ENCODE measurements around the gene EXOSC5. TPM values are rescaled to one million over a fixed set of nuclear protein-coding genes. Genes with fewer than 3 reads are reported as not detected.
"Not testable (repeated sequence)": the region's sequence is repeated elsewhere in the genome, so short reads cannot be mapped to it uniquely, and the experiment has no call there.

EXOSC5 gene
- total RNA-seq, 1 donor from 2014 or later: 37.6 TPM

DNA sequence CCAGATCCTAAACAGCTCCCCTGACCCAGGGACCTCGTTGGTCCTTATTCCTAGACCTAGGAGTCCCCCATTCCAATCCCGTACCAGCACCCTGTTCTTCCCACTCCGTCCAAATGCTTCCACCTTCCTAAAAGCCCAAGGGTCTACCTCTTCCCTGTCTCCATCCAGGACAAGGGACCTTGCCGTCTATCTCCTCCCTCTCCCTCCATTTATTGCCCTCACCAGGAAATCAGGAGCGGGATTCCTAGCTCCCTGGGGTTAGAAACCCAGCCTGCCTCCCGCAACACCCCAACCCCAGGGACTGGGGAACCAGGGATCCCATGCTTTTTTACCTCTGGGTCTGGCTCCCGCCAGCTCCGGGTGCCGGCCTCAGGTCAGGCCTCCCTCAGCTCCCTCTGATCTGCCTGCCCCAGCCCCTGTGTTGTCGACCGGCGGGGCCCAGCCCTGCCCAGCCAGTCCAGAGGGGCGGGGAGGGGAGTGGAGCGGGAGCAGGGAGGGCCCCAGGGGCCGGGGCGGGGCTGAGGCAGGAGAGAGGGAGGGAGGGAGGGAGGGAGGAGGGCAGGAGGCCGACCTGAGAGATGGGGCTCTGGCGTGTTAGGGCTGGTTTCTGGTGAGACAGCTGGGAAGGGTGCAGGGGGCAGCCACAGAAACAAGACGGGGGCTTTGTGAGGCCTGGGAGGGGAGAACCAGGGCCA lies 29.9 kb upstream of the EXOSC5 start, which contains the start of gene B3GNT8:
B3GNT8 (minus strand) TSS at position 423 of the 695 bp plus-strand sequence. CDS start 596 bp downstream, outside the sequence.
- intact Hi-C loops (cut with micrococcal nuclease): no loop called here

DNA sequence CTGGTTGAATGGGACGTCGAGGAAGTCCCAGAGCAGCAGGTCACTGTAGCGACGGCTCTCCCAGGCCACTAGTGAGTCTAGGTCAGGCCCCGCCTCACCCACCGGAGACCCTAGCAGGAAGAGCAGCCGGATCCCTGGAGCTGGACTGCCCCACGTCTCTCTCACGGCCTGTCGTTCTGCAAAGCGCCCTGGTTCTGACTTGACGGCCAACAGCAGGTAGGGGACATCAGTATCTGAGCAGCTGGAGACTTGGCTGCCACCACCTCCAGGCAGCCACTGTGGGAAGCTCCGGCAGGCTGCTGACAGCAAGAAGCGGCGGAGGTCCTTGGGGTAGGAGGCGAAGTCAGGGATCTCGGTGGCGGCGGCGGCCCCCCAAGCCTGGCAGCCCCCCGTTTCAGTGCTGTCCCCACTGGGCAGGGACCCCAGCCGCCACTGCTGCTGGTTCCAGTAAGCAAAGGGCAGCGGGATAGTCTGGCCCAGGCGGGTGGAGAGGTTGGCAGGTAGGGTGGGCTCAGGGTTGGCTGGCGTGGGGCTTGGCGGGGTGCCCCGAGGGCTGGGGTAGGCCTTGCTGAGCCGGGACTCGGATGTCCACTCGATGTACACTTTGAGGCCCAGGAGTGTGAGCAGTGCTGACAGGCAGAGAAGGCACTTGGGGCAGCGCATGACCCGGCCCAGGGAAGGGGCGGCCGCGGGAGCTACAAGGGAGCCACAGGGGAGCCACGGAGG lies 29.1 kb upstream of the EXOSC5 start:
- intact Hi-C loops (cut with micrococcal nuclease): no loop called here

DNA sequence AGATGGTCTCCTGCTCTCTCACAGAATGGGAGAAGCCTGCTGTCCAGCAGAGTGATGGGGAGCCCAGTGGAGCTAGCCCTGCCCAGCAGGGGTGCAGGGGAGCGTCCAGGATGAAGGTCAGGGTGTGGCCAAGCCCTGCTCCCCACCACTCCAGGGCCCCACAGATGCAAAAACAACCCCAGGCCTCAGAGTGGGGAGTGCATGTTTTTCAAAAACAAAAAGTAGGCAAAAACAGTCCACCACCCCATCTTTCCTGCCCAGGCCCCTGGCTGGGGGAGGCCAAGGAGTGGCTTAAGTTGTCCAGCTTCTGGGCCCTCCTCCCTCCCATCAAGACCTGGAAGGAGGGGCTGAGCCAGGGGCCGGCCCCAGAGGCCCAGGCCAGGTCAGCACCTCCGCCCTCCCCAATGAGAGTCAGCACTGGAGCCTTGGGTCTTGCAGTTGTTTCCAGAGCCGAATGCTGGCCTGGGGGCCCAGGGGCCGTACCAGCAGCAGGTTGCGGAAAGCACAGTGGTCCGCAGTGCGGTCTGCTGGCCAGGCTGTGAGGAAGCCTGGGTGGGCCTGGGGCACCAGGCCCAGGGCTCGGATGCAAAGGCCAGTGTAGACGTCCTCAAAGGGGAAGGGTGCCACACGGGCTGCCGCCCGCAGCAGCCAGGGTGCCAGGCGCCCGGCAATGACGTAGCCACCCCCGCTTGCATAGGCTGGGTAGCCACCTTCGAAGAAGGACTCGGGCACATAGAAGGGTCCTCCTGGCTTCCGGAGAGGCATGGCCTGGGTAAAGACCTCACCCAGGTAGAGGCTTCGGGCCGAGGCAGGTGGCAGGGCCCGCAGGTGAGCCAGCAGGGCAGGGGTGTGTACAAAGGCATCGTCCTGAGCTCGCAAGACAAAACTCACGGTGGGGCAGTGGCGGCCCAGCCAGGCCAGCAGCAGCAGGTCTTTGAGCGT lies 28.3 kb upstream of the EXOSC5 start:
- intact Hi-C loops (cut with micrococcal nuclease): no loop called here

DNA sequence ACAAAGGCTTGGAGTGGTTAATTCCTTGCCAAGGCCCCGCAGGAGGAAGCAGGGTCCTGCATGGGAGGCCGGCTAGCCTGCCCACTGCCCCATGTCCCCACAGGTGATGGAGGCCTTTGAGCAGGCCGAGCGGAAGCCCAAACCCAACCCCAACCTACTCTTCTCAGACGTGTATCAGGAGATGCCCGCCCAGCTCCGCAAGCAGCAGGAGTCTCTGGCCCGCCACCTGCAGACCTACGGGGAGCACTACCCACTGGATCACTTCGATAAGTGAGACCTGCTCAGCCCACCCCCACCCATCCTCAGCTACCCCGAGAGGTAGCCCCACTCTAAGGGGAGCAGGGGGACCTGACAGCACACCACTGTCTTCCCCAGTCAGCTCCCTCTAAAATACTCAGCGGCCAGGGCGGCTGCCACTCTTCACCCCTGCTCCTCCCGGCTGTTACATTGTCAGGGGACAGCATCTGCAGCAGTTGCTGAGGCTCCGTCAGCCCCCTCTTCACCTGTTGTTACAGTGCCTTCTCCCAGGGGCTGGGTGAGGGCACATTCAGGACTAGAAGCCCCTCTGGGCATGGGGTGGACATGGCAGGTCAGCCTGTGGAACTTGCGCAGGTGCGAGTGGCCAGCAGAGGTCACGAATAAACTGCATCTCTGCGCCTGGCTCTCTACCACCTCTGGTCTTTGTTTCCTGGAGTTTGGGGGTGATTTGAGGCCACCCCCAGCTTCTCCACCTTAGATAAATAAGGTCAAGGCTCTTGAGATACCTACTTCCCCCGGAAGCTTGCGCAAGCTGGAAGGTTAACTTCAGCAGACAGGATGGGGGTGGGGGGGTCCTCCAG lies 27.4 kb upstream of the EXOSC5 start:
- intact Hi-C loops (cut with micrococcal nuclease): no loop called here

DNA sequence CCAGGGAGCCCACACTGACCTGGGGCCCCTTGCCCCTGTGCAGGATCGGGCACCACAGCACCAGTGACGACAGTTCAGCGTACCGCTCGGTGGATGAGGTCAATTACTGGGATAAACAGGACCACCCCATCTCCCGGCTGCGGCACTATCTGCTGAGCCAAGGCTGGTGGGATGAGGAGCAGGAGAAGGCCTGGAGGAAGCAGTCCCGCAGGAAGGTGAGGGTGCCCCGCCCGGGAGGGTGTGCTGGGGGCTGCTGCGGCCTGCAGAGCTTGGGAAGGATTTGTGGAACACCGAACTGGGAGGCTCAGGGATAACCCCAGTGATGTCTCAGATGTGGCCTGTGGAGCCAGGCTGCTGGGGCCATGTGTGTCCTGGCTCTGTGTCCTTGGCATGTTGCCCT lies 25.8 kb upstream of the EXOSC5 start:
- intact Hi-C loops (cut with micrococcal nuclease): no loop called here

DNA sequence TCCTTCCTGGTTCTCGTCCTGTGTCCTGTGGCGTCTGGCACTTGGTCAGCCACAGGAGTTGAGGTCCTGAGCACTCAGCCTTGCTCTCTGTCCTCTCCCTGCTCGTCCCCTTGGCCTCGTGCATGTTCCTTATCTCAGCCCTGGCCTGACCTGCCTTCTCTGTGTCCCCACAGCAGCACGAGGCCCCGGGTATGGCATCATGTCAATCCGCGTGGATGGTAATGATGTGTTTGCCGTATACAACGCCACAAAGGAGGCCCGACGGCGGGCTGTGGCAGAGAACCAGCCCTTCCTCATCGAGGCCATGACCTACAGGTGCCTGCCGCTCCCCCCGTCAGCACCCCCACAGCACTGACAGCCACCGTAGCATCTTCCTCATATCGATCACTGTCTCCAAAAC lies 25.3 kb upstream of the EXOSC5 start:
- intact Hi-C loops (cut with micrococcal nuclease): no loop called here

DNA sequence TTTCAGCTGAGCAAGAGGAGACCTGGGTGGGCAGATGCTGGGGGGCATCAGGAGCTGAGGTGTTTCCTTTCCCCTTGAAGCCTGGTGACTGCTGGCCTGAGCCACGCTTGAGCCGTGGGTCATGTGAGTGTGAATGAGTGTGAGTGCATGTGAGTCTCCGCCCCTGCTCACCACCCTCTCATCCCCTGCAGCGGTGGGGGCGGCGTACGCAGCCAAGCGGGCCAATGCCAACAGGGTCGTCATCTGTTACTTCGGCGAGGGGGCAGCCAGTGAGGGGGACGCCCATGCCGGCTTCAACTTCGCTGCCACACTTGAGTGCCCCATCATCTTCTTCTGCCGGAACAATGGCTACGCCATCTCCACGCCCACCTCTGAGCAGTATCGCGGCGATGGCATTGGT lies 24.8 kb upstream of the EXOSC5 start:
- intact Hi-C loops (cut with micrococcal nuclease): no loop called here

DNA sequence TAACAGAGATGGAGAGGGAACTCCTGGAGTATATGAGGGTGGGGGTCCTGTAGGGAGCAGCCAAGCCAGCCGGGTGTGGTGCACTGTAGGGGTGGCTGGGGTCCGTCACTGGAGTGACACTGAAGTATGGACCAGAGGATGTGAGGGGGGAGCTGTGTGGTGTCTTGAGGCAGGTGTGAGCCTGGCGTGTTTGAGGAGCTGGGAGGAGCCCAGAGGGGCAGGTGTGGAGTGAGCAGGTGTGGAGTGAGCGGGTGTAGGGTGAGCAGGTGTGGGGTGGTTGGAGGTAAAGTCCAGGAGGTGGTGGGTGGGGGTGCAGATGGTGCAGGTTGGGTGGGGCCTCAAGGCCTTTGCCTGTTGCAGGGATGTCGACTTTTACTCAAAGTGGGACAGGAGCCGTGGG lies 24.2 kb upstream of the EXOSC5 start:
- intact Hi-C loops (cut with micrococcal nuclease): no loop called here

DNA sequence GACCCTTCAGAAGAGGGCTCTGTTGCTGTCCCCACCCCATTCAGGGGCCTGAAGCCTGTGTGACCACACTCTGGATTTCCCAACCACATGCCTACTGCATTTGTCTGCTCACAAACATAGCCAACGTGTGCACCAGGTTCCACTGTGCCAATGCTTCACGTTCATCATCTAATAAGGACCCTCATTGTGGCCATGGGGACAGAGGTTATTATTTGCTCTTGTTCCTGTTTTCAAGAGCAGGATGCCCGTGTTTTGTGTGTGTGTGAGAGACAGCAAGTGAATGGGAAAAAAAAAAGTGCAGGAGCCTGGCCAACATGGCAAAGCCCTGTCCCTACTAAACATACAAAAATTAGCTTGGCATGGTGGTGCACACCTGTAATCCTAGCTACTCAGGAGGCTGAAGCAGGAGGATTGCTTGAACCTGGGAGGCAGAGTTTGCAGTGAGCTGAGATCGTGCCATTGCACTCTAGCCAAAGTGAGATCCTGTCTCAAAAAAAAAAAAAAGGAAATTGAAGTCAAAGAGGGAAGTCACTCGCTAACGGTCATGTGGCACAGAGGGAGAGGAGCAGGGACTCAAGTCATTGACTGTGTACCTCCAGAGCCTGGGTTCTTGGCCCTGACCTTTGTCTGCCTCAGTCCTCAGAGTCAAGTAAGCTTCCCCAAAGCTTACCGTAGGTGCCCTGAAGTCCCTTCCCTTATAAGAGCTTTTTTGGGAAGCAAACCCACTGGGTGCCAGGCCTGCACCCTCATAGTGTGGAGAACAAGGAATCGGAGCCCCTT lies 23.1 kb upstream of the EXOSC5 start:
- intact Hi-C loops (cut with micrococcal nuclease): no loop called here

DNA sequence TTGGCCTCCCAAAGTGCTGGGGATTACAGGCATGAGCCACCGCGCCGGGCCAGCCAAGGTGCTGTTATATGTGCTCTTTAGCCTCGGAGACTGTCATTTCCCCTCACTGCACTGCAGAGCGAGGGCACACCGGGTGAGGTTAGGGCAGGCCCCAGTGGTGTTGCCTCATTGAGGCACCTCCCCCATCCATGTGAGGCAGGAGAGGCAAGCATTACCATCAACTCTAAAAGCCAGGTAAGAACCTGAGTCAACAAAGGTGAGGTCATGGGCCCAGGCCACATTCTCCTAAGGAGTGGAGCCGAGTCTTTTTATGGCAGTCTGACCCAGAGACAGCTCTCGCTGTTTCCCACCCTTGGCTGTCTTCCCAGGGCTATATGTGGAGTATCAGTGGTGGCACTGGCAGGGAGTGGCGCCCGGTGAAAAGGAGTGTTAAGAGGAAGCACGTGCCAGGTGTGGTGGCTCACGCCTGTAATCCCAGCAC lies 19.1 kb upstream of the EXOSC5 start:
- intact Hi-C loops (cut with micrococcal nuclease): no loop called here

DNA sequence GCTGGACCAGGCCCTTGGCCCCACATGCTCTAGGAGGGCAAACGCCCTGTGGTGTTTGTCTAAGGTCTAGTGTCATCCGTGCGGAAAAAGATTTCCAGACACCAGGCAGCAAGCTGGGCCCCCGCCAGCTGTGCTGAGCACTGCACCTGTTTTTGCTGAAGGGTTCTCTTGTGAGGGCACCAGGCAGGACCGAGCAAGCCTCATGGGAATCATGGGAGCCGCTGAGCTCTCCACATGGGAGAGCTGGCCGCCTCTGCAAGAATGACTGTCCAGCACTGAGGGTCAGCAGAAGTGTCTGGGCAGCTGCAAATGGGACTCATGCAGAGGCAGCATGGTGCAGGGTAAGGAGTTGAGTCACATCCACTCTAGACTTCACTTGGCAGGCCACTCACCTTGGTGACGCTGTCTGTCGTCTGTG lies 18.0 kb upstream of the EXOSC5 start:
- intact Hi-C loops (cut with micrococcal nuclease): no loop called here

DNA sequence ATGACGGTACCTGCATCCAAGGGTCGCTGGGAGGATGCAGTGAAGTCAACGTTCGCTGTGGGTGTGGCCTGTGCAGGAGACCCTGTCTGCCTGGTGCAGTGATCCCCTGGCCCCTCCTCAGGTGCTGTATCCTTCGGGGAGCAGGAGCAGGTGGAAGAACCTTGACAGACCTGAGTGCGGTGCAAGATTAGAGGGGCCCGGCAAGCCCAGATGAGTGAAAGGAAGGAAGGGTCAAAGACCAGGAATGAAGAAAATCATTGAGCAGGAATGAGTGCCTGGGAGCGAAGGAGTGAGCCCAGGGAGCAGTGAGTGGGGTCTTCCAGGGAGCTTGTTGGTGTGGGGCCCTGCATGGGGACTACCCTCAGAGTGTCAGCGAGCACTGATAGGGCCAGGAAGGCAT lies 17.3 kb upstream of the EXOSC5 start:
- intact Hi-C loops (cut with micrococcal nuclease): no loop called here

DNA sequence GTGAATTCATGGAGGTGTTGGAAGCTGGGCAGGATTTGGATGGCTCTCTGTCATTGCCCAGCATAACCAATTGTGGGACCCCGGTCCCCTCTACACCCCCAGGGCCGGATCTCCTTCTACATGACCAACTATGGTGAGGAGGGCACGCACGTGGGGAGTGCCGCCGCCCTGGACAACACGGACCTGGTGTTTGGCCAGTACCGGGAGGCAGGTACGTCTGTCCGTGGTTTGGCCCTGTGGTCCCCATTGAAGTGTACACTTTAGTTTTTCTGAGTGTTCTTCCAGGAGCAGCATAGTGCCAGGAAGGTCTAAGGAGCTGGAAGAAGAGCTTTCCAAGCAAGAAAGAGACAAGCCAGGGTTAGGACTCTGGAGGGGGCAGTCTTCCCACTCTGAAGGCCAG lies 16.8 kb upstream of the EXOSC5 start:
- intact Hi-C loops (cut with micrococcal nuclease): no loop called here

DNA sequence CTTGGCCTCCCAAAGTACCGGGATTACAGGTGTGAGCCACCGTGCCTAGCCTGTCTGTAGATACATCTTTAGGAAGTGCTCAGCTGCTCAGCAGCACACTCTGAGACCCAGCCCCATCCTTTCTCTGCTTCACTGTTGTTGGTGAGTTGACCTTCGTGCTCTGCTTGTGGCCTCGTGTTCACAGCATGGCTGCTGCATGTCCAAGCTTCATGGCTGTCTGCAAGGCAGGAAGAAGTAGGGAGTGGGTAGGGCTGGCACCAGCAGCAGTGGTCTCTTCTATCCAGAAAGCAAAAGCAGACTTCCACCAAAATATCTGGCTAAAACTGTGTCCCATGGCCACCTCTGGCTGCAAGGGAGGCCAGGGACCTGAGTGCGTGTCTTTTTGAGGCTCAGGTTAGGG lies 15.8 kb upstream of the EXOSC5 start:
- intact Hi-C loops (cut with micrococcal nuclease): no loop called here

DNA sequence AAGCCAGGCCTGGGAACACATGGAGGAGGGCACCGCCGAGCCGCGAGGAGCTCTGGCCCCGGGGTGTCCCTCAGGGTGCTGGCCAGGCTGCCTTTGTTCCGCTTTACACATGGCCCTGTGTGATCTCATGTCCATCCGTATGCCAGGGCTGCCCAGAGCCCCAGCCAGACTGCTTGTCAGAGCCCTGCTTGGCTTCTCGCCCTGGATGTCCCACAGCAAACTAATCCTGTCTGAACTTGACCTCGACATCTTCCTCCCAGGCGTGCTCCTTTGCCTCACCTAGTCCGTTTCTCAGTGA lies 14.8 kb upstream of the EXOSC5 start:
- intact Hi-C loops (cut with micrococcal nuclease): no loop called here

DNA sequence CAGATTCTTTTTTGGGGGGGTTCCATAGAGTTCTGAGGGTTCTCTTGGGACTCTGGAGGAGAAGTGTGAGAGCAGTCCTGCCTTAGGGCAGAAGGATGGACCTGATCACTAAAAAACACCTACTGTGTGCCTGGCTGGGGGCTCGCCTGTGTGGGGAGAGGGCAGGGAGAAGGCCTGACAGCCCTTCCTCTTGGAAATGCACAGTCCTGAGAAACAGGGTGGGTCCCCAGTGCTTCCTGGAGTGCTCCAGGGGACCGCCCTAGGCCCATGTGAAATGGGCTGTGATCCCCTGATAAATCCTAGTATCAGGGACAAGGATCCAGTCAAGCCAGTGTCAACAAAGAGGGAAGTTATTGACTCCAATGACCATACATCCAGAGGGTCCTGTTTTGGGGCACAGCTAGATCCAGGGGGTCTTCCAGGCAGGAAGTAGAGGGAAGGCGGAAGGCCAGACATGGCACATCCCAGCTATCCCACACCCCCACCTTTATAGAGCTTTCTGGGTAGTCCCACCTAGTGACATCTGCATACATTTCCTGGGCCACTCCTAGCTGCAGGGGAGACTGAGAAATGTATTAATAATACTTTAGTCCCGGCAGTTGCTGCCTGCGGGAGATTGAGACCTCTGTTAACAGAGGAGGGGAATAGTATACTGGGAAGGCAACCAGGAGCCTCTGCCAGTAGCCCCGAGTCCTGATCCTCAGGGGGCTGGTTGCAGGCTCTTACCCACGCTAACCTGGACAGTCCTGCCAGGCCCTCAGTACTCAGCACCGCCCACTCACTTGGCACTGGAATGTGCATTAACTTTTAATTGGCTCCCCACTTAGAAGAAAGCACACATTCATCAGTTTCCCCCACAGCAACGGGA lies 14.2 kb upstream of the EXOSC5 start:
- intact Hi-C loops (cut with micrococcal nuclease): no loop called here

DNA sequence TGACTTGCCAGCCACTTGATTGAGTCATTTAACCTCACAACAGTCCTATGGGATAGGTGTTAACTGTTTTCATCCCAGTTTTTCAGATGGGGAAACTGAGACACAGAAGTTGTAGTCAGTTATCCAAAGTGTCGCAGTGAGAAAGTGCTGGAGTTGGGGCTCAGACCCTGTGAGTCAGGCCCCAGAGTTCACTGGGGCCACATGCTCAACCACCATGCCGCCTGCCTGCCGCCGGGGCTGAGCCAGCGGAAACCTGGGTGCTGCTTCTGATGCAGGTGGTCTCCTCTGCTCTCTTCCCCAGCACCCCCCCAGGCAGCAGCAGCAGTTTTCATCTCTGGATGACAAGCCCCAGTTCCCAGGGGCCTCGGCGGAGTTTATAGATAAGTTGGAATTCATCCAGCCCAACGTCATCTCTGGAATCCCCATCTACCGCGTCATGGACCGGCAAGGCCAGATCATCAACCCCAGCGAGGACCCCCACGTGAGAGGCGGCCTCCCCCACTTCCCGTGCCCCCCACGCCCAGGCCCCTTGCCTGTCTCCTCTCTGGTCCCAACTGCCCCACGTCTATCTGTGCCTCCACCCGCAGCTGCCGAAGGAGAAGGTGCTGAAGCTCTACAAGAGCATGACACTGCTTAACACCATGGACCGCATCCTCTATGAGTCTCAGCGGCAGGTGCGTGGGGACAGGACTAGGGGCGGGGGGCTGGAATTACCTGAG lies 13.3 kb upstream of the EXOSC5 start:
- intact Hi-C loops (cut with micrococcal nuclease): no loop called here

DNA sequence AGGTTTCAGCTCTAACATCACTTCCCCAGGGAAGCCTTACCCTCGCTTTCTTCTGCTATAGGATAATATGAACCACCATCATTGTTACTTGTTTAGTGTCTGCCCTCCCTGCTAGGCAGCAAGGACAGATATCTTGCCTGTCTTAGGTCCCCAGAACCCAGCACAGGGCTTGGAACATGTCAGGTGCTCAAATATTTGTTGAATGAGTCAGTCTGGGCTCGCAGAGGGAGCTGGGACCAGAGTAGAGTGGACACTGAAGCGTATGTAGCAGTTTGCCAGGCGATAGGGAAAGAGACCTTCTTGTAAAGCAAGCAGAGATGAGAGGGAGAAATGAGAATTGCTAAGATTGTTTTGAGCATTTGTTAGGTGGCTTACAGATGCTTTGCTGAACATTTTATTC lies 12.1 kb upstream of the EXOSC5 start:
- intact Hi-C loops (cut with micrococcal nuclease): no loop called here

DNA sequence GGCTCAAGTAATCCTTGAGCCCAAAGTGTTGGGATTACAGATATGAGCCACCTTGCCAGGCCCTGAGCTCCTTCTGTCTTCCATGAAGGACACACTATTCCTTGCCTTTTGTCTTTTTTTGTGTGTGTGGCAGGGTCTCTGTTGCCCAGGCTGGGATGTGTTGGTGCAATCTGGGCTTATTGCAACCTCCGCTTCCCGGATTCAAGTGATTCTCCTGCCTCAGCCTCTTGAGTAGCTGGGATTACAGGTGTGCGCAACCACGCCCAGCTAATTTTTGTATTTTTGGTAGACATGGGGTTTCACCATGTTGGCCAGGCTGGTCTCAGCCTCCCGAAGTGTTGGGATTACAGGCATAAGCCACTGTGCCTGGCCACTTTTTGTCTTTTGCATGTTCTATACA lies 11.7 kb upstream of the EXOSC5 start:
- intact Hi-C loops (cut with micrococcal nuclease): not testable (repeated sequence)
